Mesenchymal stem cell (in vitro differentiated cells and primary cell): ENCODE data around the gene ROBO1.

Experiments
- DNase-seq: peaks from one replicate; pipeline ENCODE4 v3.0.0-alpha.2; 2013
- H2AFZ ChIP-seq: one replicate; pipeline ENCODE4 v1.6.1; 2013; ENCODE audit warnings: low read depth, mild to moderate bottlenecking, control low read depth, inconsistent platforms, low read length, moderate library complexity
- H2AK5ac ChIP-seq: 2 replicates; pipeline ENCODE4 v1.6.1; 2013; ENCODE audit warnings: low read length, moderate library complexity, mild to moderate bottlenecking, inconsistent platforms; ENCODE audit not compliant: severe bottlenecking
- H2BK120ac ChIP-seq: one replicate; pipeline ENCODE4 v1.6.1; 2013; ENCODE audit warnings: low read depth, mild to moderate bottlenecking, inconsistent platforms, low read length, moderate library complexity
- H2BK12ac ChIP-seq, 2 experiments: one replicate each; pipeline ENCODE4 v1.6.1; 2013; ENCODE audit warnings: inconsistent platforms in 2 of 2, low read length in 2 of 2, mild to moderate bottlenecking in 2 of 2, moderate library complexity in 2 of 2, control low read depth in 1 of 2
- H2BK15ac ChIP-seq: one replicate; pipeline ENCODE4 v1.6.1; 2013; ENCODE audit warnings: mild to moderate bottlenecking, low read depth, inconsistent platforms; ENCODE audit not compliant: poor library complexity, severe bottlenecking
- H2BK5ac ChIP-seq: 2 replicates; pipeline ENCODE4 v1.6.1; 2013; ENCODE audit warnings: low read depth, mild to moderate bottlenecking, low read length, control low read depth, inconsistent platforms; ENCODE audit not compliant: poor library complexity, severe bottlenecking
- H3K14ac ChIP-seq, 2 experiments: one replicate each; pipeline ENCODE4 v1.6.1; 2013; ENCODE audit warnings: inconsistent platforms in 2 of 2, low read length in 2 of 2, control low read depth in 1 of 2, mild to moderate bottlenecking in 1 of 2, moderate library complexity in 1 of 2
- H3K18ac ChIP-seq, 2 experiments: one replicate each; pipeline ENCODE4 v1.6.1; 2013; ENCODE audit warnings: inconsistent platforms in 2 of 2, low read length in 2 of 2, control low read depth in 1 of 2, low read depth in 1 of 2, mild to moderate bottlenecking in 1 of 2
- H3K23ac ChIP-seq, 2 experiments: one replicate each; pipeline ENCODE4 v1.6.1; 2013; ENCODE audit warnings: inconsistent platforms in 2 of 2, low read length in 2 of 2, mild to moderate bottlenecking in 2 of 2, moderate library complexity in 2 of 2, control low read depth in 1 of 2
- H3K27ac ChIP-seq: 2 replicates; pipeline ENCODE4 v1.5.1; 2013; ENCODE audit warnings: mild to moderate bottlenecking, moderate library complexity, low read length, control low read depth, inconsistent platforms; ENCODE audit not compliant: poor library complexity, severe bottlenecking
- H3K27me3 ChIP-seq, 2 experiments: 2 replicates each; pipeline versions ENCODE4 v1.6.1 to v1.7.0; 2013; ENCODE audit warnings: low read length in 2 of 2, mild to moderate bottlenecking in 2 of 2, moderate library complexity in 2 of 2, control low read depth in 1 of 2, inconsistent platforms in 1 of 2; ENCODE audit not compliant: control insufficient read depth in 1 of 2, insufficient read depth in 1 of 2
- H3K36me3 ChIP-seq, 2 experiments: 2 replicates each; pipeline versions ENCODE4 v1.6.1 to v1.7.0; 2013; ENCODE audit warnings: low read length in 2 of 2, control low read depth in 1 of 2, inconsistent platforms in 1 of 2, low read depth in 1 of 2, mild to moderate bottlenecking in 1 of 2; ENCODE audit not compliant: insufficient read depth in 2 of 2, control insufficient read depth in 1 of 2
- H3K4ac ChIP-seq, 2 experiments: one replicate each; pipeline ENCODE4 v1.6.1; 2013; ENCODE audit warnings: inconsistent platforms in 2 of 2, low read length in 2 of 2, mild to moderate bottlenecking in 2 of 2, moderate library complexity in 2 of 2, control low read depth in 1 of 2, low read depth in 1 of 2
- H3K4me1 ChIP-seq: 2 replicates; pipeline ENCODE4 v1.6.1; 2013; ENCODE audit warnings: low read depth, low read length, control low read depth; ENCODE audit not compliant: control insufficient read depth, insufficient read depth
- H3K4me2 ChIP-seq: 2 replicates; pipeline ENCODE4 v1.6.1; 2013; ENCODE audit warnings: low read length, mild to moderate bottlenecking, inconsistent platforms; ENCODE audit not compliant: poor library complexity, severe bottlenecking
- H3K4me3 ChIP-seq, 2 experiments: 2 replicates each; pipeline versions ENCODE4 v1.5.1 to v1.7.0; 2013; ENCODE audit warnings: low read length in 2 of 2, mild to moderate bottlenecking in 2 of 2, control low read depth in 1 of 2, low read depth in 1 of 2; ENCODE audit not compliant: insufficient read depth in 1 of 2
- H3K79me1 ChIP-seq: replicated peaks from 2 replicates; pipeline ENCODE4 v1.6.1; 2013; ENCODE audit warnings: mild to moderate bottlenecking, control low read depth, low read length, inconsistent platforms; ENCODE audit not compliant: poor library complexity, severe bottlenecking
- H3K9ac ChIP-seq: 2 replicates; pipeline ENCODE4 v1.7.0; 2013; ENCODE audit warnings: mild to moderate bottlenecking, low read length, moderate library complexity
- H3K9me3 ChIP-seq: 2 replicates; pipeline ENCODE4 v1.7.0; 2013; ENCODE audit warnings: mild to moderate bottlenecking, low read length; ENCODE audit not compliant: control insufficient read depth
- H4K8ac ChIP-seq: one replicate; pipeline ENCODE4 v1.6.1; 2013; ENCODE audit warnings: inconsistent platforms, mild to moderate bottlenecking, low read length, moderate library complexity
- H4K91ac ChIP-seq: one replicate; pipeline ENCODE4 v1.6.1; 2013; ENCODE audit warnings: mild to moderate bottlenecking, low read length, inconsistent platforms
- WGBS: methylation state at CpG from one replicate; pipeline ENCODE4 v1.1.7; 2013; ENCODE audit warnings: mixed read lengths; 5-methylcytosine and 5-hydroxymethylcytosine counted together

The ROBO1 gene

DNA sequence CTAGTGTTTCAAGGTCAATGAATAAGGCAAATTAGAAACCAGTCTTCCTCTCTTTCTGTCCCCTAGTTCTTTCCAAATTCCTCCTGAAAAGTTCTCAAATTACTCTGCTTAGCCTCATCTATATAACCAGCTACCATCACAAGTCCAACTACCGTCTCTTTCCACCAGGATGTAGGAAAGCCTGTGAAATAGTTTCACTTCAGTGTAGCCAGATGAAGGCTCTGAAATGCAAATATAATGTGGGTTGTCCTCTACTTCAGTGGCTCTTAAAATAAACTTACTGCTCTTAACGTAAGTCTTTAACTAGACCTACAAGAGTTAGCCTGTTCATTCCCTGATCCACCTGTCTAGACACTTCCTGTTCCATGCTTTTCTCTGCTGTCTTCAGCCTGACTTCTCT lies 827.7 kb downstream of the ROBO1 start:
- Histone ChIP-seq H2BK12ac (no peak overlapping the region), H3K27ac (no peak overlapping the region), H4K91ac (no peak overlapping the region), H3K4ac (no peak overlapping the region), H2BK5ac (no peak overlapping the region), H2AFZ (no peak overlapping the region), H3K23ac (no peak overlapping the region), H3K27me3 (no peaks in the 10 kb centered on the region), H3K18ac (no peak overlapping the region), H3K36me3 (peaks cover 0 to 3% of the 10 kb centered on the region in 2 experiments), H3K9ac (no peak overlapping the region), H3K9me3 (no peaks in the 10 kb centered on the region), H3K4me3 (no peak overlapping the region), H2BK15ac (no peak overlapping the region), H2AK5ac (no peak overlapping the region), H3K4me1 (no peaks in the 10 kb centered on the region), H3K79me1 (peaks cover 11% of the 10 kb centered on the region), H3K14ac (no peak overlapping the region), H4K8ac (no peak overlapping the region), H2BK120ac (no peak overlapping the region), H3K4me2 (no peak overlapping the region)
- 71% methylated on average over 1 of the region's 2 CpGs for WGBS
- no peak for DNase-seq

DNA sequence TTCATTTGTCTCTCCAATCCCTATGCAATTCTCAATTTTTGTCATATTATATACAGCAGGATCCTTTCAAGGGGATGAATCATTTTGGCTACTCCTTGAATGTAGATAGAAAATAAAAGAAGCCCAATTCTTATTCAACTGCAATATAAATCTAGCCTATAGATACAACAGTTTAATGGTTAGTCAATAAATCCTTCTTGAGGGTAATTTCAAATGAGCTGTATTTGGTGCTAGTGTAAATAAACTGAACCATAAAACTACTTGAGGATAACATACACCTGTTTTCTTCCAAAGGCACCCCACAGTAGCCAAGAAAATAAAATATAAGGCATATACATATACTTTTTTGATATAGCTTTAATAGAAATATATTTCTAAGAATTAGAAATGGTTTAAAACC lies 830.3 kb downstream of the ROBO1 start:
- Histone ChIP-seq H2BK12ac (no peak overlapping the region), H2AK5ac (no peak overlapping the region), H3K14ac (no peak overlapping the region), H3K36me3 (peaks cover 0 to 3% of the 10 kb centered on the region in 2 experiments), H3K4ac (no peak overlapping the region), H3K79me1 (peaks cover 4% of the 10 kb centered on the region), H3K18ac (no peak overlapping the region), H4K8ac (no peak overlapping the region), H3K9me3 (no peaks in the 10 kb centered on the region), H3K4me3 (no peak overlapping the region), H3K4me2 (no peak overlapping the region), H3K23ac (no peak overlapping the region), H4K91ac (no peak overlapping the region), H3K27ac (no peak overlapping the region), H2BK15ac (no peak overlapping the region), H3K9ac (no peak overlapping the region), H2BK5ac (no peak overlapping the region), H3K27me3 (no peaks in the 10 kb centered on the region), H3K4me1 (no peaks in the 10 kb centered on the region), H2AFZ (no peak overlapping the region), H2BK120ac (no peak overlapping the region)
- DNase-seq, result no peak

DNA sequence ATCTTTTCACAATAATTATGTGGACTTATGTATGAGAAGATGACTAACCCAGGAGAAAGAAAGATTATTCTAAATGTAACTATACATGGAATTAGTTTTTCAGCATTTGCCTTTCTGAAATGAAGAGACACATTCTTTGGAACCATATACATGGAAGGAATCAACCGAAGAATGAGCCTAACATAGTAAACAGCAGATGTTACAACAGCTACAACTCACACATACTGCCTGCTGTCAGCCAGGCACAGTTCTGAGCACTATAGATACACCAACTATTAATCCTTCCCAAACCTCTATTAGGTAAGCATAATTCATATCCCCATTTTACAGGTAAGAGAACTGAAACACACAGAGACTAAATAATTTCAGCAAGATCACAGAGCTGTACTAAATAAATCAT lies 840.0 kb downstream of the ROBO1 start:
- Histone ChIP-seq H3K18ac (no peak overlapping the region), H2BK15ac (no peak overlapping the region), H3K9me3 (no peaks in the 10 kb centered on the region), H3K27ac (no peak overlapping the region), H3K4me1 (no peaks in the 10 kb centered on the region), H3K36me3 (no peaks in the 10 kb centered on the region), H3K9ac (no peak overlapping the region), H2AFZ (no peak overlapping the region), H3K27me3 (no peaks in the 10 kb centered on the region), H3K4ac (no peak overlapping the region), H2BK12ac (no peak overlapping the region), H4K91ac (no peak overlapping the region), H3K14ac (no peak overlapping the region), H3K79me1 (peaks cover 3% of the 10 kb centered on the region), H2BK120ac (no peak overlapping the region), H3K4me2 (no peak overlapping the region), H2AK5ac (no peak overlapping the region), H4K8ac (no peak overlapping the region), H3K4me3 (no peak overlapping the region), H2BK5ac (no peak overlapping the region), H3K23ac (no peak overlapping the region)
- no peak for DNase-seq
- WGBS, result 91% methylated on average over 1 of the region's 1 CpG

DNA sequence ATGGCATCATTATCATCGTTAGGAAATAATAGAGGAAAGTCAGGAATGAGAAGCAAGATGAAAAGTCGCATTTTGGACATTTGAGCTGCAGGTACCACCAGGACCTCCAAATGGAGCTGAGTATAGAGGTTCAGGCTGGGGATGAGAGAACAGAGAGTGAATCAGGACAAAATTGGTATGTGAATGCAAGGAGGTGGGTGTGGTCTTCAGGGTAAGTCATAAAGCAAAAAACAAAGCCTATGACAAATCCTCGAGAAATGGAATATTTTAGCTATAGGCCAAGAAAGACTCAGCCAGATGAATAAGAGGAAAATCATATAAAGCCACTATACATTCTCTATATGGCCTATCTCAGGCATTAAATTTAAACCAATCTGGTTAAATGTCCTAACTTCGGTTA lies 841.3 kb downstream of the ROBO1 start:
- Histone ChIP-seq H3K27me3 (no peaks in the 10 kb centered on the region), H3K4me2 (no peak overlapping the region), H2AFZ (no peak overlapping the region), H3K9me3 (no peaks in the 10 kb centered on the region), H4K8ac (no peak overlapping the region), H3K4me3 (no peak overlapping the region), H2BK15ac (no peak overlapping the region), H3K4ac (no peak overlapping the region), H2BK120ac (no peak overlapping the region), H3K23ac (no peak overlapping the region), H3K27ac (no peak overlapping the region), H2BK12ac (no peak overlapping the region), H2AK5ac (no peak overlapping the region), H3K18ac (no peak overlapping the region), H3K79me1 (peaks cover 7% of the 10 kb centered on the region), H4K91ac (no peak overlapping the region), H3K14ac (no peak overlapping the region), H3K4me1 (no peaks in the 10 kb centered on the region), H3K9ac (no peak overlapping the region), H2BK5ac (no peak overlapping the region), H3K36me3 (no peaks in the 10 kb centered on the region)
- DNase-seq, result no peak
- WGBS, result 95% methylated on average over 2 of the region's 4 CpGs
